Measurements from ENCODE around the gene C14orf132.
"Not testable (repeated sequence)": the region's sequence is repeated elsewhere in the genome, so short reads cannot be mapped to it uniquely, and the experiment has no call there.

Gene C14orf132

GRCh38 chr14:96060186-96060933 is 21.2 kb downstream of the C14orf132 start:
- DNase-seq: no peak

GRCh38 chr14:96062010-96062409 is 22.8 kb downstream of the C14orf132 start:
- no peak for DNase-seq

- no peak for DNase-seq
These were observed 23.3 kb downstream of the C14orf132 start for GRCh38 chr14:96062506-96062905.

- DNase-seq: no peak
These were observed 25.7 kb downstream of the C14orf132 start for GRCh38 chr14:96064866-96065265.

- DNase-seq: no peak
These were observed 26.7 kb downstream of the C14orf132 start for GRCh38 chr14:96065661-96066459.

GRCh38 chr14:96066976-96067375 is 27.8 kb downstream of the C14orf132 start:
- DNase-seq: no peak

GRCh38 chr14:96067985-96068930 is 29.1 kb downstream of the C14orf132 start:
- DNase-seq: no peak

- DNase-seq: no peak
These were observed 30.3 kb downstream of the C14orf132 start for GRCh38 chr14:96069421-96069820.

GRCh38 chr14:96071561-96071960 is 32.4 kb downstream of the C14orf132 start:
- DNase-seq: no peak

- no peak for DNase-seq
These were observed 32.9 kb downstream of the C14orf132 start for GRCh38 chr14:96072076-96072475.

- DNase-seq: no peak
These were observed 33.6 kb downstream of the C14orf132 start for GRCh38 chr14:96072746-96073145.

GRCh38 chr14:96073260-96074039 is 34.3 kb downstream of the C14orf132 start:
- DNase-seq: not testable (repeated sequence)

- no peak for DNase-seq
These were observed 38.9 kb downstream of the C14orf132 start for GRCh38 chr14:96077983-96078624.

- DNase-seq: no peak
These were observed 39.5 kb downstream of the C14orf132 start for GRCh38 chr14:96078625-96079016.

GRCh38 chr14:96079066-96079465 is 39.9 kb downstream of the C14orf132 start:
- no peak for DNase-seq

- no peak for DNase-seq
These were observed 41.4 kb downstream of the C14orf132 start for GRCh38 chr14:96080571-96080970.

GRCh38 chr14:96081224-96081623 is 42.1 kb downstream of the C14orf132 start:
- DNase-seq: no peak

- no peak for DNase-seq
These were observed 42.7 kb downstream of the C14orf132 start for GRCh38 chr14:96081767-96082400.

GRCh38 chr14:96082420-96083300 is 43.5 kb downstream of the C14orf132 start:
- DNase-seq: no peak

GRCh38 chr14:96083667-96084320 is 44.6 kb downstream of the C14orf132 start:
- no peak for DNase-seq

Measured in NK-92 treated with Interleukin-12 subunit alpha and Interleukin-12 subunit beta, amount 100 ng/mL, for 24 hours (cell line).